NCI-H1694 treated with DMSO at 0.1 percent for 48 hours (cell line): ENCODE results near the gene P3H2.

Experiments
- DNase-seq: peaks from one replicate; lab custom pipeline; 2025; lab: John Stamatoyannopoulos, UW

P3H2 gene

DNA sequence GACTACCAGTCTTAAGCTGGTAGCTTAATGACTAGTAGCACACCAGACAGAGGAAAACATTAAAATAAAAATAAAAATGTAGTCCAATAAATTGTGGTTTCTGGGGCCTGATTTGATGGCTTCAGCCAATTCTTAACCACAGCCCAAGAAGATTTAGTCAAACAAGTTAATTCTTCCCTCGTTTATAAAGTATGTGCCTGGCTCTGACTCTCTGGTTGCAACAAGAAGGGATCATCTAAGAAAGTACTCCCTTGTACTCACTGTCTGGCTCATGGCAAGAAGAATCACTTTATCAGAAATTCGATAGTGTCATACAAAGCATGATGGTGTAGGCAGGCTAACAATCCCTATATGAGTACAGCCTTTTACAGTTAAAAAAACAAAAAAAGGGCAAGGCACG, 141.9 kb downstream of the P3H2 start:
- no peak for DNase-seq

DNA sequence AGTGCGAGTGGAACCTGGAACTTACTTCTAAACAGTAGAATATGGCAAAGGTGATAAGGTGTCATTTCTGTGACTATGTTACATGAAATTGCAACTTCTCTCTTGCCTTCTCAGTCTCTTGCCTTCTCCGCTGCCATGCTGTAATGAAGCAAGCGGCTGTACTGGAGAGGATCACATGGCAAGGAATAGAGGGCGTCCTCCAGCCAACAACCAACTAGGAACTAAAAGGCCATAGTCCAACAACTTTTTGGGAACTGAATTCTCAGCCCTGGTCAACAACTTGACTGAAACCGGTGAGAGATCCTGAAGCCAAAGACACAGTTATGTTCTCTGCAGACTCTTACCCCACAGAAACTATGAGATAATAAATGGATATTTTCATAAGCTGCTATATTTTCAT, 143.5 kb downstream of the P3H2 start:
- no peak for DNase-seq

DNA sequence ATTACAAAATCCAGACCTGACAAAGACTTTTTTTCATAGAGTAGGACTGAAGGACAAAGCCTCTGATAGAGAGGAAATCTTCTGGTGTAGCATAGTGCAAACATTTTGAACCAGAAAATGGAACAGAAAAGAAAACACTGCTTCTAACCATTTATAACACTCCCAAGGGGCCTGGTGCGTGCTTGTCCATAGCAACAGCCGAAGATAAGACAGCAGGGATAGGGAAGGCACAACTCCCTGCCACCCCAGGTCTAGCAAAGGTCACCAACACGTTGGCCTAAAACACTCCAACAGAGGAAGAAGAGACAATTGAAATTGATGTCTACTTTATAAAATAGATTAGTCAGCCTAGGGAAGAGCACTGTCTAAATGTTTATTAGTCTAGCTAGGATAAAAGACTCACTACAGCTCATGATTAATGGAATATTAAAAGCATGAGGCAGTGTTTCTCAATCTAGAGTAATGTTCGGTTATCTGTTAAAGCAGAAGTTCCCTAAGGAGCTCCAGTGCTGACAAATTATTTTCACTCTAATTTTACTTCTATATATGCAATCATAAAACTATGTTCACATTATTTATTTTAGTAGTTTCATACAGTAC, 145.2 kb downstream of the P3H2 start:
- no peak for DNase-seq

DNA sequence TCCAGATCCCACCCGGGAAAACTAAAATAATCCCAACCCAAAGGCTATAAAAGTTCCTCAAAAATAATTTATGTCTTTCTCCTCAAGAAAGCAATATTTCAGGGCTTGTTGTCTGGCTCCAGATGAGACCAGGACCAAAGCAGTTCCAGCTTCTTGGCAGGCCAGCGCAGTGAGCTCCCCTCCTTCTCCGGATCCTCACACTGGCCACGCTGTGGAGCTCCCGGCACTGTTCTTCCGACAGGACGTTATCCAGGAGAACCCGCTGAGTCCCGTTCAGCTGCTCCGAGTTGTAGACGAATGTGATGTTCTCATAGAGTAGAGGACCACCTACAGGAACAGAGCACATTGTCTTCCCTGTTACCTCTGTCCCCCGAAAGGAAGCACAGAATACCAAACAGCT, 146.3 kb downstream of the P3H2 start:
- DNase-seq: no peak

DNA sequence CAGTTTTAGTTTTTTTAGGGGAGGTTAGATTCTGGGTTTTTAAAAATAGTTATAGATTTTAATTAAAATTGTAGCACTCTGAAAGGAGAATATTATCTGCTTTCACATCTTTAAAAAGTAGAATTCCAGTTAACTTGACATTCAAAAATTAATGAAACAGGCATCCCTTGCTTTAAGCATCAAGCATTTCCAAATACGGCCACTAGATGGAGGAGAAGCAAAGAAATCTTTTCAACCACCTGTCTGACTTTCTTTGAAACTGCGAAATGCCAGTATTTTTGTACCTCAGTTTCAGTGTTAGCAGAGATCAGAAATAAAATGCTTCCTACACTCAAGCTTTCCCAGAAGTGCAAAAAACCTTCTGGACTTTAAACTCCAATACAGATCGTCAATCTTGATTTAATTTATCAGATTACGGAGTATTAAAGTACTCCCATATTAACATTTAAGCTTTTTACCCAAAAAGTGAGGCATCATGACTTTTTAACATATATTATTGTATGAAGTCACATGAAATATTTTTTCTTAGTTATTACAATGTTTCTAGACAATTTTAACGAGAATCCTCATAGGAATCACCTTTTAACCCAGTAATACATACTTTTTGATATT, 153.3 kb downstream of the P3H2 start:
- DNase-seq: peak; percentile 48

- no peak for DNase-seq
Observed at GRCh38 chr3:189966843-189967242, 153.9 kb downstream of the P3H2 start.

DNA sequence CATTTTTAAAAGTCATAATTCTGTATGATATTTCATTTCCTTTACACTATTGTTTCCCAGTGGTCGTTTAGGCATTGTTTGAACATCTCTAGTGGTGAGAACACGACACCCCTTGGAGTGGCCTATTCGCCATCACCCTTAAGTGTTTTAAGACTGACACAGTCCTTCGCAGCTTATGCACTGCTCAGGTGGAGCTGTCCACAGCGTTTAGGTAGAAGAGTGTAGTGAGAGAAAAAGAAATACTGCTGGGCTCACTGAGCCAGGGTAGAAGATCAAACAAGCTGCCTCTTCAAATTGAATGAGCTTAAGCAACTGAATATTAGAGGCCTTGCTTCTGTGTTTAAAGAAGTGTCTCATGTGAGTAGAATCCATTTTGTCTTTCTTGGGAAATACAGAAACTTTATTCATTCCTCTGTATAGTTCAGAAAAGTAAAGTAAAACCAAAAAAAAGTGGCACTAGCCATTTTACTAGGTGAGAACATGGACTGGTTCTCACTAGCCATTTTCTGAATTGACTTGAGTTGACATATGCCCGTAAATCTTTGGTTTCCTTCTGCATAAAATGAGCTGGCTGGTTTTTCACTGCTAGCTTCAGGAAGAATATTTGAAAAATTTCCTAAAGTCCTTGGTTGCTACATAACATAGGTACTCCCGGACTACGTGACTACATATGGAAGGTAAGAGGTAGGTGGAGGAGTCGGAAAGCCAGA, 155.9 kb downstream of the P3H2 start:
- no peak for DNase-seq

GRCh38 chr3:189962466-189962865, 158.2 kb downstream of the P3H2 start:
- DNase-seq: no peak

DNA sequence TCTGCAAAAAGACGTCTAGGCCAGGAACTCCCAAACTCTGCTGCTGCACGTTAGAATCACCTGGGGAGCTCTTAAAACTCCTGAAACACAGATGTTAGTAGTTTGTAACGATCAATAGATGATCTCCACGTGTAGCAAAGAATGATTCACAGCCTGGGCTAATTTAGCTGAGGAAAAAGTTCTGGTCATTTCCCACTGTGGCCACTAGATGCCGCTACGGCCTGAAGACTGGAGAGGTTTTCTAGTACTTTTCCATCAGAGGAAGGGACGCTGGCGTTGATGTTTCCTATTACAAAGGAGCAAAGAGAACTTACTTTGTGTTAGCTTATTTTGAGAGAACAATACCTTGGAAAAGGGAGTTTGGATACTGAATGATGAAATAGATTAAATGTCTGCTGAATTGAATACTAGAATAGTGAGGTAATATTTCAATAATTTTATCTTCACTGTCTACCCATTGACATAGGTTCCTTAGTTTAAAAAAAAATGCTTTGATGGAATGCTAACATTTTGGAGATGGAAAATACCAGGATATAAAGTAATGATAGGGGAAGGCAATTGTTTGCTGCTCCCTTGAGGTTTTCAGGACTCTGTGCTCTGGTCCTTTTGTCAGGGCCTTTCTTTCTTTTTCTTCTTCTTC, 159.1 kb downstream of the P3H2 start:
- peak; percentile 62 for DNase-seq

- DNase-seq: peak; percentile 32
Observed at GRCh38 chr3:189961086-189961485, 159.6 kb downstream of the P3H2 start.

GRCh38 chr3:189954733-189955665, 165.7 kb downstream of the P3H2 start:
- DNase-seq: no peak

DNA sequence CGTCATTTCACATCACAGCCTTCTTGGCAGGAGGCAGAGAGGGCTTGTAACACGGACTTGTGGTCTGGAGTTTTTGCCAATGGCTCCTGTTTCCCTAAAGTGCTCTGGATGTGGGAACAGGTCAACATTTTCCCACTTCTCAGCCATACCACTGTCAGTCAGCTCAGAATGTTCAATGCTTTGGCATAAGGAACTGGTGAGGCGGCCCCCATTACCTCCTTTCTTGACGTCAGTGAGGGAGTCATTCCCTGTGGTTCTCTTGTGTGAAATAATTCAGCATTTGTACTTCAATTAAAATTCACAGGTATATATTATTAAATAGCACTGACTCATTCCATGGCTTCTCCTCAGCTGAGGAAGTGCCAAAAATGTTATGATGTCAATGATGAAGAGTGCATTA, 167.1 kb downstream of the P3H2 start:
- DNase-seq: no peak

DNA sequence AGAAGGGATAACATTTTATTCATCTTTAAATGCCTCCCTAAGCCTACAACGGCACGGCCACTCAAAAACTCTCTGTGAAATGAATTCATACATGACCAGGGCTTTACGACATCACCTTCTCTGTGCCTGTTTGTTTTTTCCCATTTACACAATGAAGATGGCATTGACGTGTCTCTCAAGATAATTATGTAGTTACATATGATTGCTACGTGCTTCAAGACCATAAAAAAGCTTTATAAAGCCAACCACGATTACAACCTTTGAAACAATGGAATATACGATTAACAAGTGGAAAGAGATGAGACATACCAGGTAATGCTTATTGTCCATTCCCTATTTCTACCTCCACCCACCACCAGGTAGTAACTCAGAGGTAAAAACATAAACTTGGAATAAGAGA, 168.4 kb downstream of the P3H2 start:
- no peak for DNase-seq

GRCh38 chr3:189950258-189950657, 170.4 kb downstream of the P3H2 start:
- DNase-seq: no peak

DNA sequence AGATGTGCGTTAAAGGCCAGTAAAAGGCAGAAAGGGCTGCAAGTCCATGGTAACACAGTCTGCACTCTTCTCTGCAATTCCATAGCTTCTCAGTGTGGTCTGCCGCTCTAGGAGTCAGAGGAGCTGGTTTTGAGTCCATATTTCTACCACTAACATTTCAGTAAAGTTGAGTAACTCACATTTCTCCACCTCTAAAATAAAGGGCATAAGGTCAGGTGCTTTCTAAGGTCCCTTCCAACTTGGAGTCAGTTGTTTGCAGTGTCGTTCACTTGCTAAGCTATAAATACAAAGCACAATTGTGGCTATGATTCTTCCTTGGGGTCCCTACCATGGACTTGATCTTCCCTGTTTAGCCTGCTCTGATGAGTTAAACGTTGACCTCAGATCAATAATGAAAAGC, 171.1 kb downstream of the P3H2 start:
- no peak for DNase-seq

- no peak for DNase-seq
Observed at GRCh38 chr3:189948724-189949045, 172.0 kb downstream of the P3H2 start.

- DNase-seq: peak; percentile 48
Observed at GRCh38 chr3:189947948-189948723, 172.6 kb downstream of the P3H2 start.

DNA sequence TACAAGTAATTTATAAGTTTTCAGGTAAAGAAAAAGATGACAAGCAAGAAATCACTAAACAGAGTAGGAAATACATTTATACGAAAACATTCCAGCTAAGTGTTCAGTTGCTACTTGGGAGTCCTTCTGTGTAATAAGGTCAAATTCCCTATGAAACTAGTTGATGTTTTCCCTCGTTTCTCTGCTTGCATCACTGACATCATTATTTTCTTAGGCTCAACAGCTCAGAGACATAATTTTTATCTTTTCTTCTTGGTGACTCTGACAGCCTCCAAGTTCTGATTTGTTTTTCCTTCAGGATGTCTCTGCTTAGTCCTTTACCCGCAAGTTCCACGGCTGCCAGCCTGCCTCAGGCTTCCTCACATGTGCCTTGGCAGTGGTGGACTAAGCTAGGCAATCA, 173.6 kb downstream of the P3H2 start:
- DNase-seq: no peak

- DNase-seq: no peak
Observed at GRCh38 chr3:189945935-189946709, 174.6 kb downstream of the P3H2 start.

DNA sequence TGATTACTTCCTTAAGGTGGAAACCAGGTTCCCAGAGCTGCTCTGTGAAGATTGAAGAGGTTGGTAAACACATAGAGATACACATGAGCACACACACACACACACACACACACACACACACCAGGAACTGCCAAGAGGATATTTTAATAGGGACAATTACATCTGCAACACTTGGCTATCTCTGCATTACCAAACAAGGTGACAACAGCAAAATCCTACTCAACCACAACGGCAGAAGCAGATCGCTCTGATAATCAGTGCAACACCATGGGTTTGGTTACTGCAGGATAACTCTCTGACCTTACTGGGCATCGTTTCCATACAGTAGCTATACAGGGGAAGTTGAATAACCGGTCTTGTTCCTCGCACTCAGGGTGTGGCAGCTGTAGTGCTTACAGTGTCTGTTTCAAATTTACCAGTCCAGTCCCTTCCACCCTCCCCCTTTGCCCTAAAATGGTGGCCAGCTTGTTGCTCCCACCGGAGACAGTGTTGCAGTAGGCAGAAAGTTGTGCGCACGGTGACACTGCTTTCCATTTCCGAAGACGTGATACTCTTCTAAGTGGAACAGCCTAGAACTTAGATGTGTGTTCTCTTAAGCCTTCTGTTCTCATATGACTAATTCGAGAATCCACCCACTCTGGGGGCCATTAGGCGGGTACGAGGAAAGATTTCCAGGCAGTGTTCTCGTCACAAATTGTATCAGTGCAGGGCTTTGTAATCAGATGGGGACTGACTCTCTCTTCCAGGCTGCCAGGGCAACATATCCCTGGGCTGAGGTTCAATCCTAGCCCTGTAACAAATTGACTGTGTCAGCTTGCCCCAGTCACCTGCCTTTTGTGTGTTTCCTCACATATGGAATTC, 176.2 kb downstream of the P3H2 start:
- no peak for DNase-seq
